ENCODE measurements around the gene PRSS22. TPM values are rescaled to one million over a fixed set of nuclear protein-coding genes. Genes with fewer than 3 reads are reported as not detected.

PRSS22 gene
- total RNA-seq, 1 donor = not detected

DNA sequence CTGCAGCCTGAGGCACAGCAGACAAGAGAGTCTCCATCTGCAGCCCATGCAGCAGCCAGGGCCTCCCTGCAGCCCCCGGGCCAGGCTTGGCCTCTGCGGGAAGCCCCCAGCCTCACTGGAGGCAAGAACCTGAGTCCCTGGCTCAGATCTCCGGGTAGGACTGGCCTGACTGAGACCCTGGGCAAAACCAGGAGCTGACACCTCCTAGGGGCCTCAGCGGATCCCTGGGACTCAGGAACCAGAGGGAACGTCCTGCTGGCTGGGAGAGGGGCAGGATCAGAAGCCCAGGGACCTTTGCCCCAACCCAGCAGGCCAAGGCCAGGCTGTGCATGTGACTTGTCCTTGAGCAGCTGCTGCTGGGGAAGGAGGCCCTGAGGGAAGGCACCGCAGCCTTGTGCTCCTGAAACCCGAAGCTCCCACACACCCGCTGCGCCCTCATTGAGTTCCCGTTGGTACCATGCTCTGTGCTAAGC is 42.6 kb downstream of the PRSS22 start:
- TF ChIP-seq CTCF (IDR thresholded peaks at IDR 0.05; ENCODE audit: insufficient read depth, low read length) = no peak
- DNase-seq (ENCODE audit: low read depth) = no peak

DNA sequence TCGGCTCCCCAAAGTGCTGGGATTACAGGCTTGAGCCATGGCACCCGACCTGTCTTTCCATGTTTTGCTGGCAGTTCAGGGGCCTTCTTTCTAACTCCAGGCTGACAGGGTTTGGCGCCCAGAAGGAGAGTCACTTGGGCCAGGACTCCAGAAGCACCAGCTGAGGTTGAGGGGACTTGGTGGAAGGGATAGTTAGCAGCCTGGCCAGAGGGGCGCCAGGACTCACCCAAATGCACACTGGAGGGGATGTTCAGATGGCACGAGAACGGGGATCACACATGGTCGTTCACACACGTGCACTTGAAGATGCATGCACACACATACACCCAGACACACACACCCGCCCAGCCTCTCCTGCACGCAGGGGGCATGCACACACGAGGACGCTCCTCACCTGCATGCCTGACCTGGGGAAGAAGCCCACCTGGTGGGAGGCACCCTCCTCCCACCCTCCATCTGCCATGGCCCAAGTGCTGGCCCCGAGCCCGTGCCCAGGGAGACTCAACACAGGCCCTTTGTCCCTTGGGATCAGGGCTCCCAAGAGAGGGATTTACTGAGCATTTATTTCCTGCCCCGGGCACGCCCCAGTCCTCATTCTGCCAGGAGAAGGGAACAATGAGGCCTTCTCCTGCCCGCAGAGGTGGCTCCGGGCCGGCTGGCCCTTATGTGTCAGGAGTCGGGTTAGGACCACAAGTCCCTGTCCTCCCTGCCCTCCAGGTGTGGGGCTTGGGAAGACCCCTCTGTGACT is 43.2 kb downstream of the PRSS22 start:
- H3K4me3 ChIP-seq (ENCODE audit: low read depth, low read length) = no peak overlapping the region
- no peak for TF ChIP-seq CTCF (IDR thresholded peaks at IDR 0.05; ENCODE audit: insufficient read depth, low read length)
- no peak for DNase-seq (ENCODE audit: low read depth)

More for the DNA sequence above, 42.6 kb downstream of the PRSS22 start:
- H3K4me3 ChIP-seq (ENCODE audit: low read depth, low read length) = no peak overlapping the region

DNA sequence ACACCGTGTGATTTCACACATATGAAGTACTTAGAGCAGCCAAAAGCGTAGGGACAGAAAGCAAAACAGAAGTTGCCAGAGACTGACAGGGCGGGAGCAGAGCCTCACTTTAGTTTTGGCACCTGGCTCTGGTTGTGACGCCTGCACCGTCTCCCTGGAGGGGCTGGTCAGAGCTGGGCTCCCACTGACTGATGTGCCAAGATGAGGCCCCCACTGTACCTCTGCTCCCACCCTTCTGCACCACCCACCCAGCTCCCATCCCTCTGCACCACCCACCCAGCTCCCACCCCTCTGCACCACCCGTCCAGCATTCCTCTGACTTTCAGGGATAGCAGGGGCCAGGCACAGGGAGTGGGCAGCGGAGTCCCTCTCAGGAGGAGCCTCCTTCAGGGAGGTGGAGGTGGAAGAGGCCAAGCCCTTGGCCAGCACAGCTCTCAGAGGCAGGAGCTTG is 44.2 kb downstream of the PRSS22 start:
- no peak for DNase-seq (ENCODE audit: low read depth)
- no peak overlapping the region for H3K4me3 ChIP-seq (ENCODE audit: low read depth, low read length)

DNA sequence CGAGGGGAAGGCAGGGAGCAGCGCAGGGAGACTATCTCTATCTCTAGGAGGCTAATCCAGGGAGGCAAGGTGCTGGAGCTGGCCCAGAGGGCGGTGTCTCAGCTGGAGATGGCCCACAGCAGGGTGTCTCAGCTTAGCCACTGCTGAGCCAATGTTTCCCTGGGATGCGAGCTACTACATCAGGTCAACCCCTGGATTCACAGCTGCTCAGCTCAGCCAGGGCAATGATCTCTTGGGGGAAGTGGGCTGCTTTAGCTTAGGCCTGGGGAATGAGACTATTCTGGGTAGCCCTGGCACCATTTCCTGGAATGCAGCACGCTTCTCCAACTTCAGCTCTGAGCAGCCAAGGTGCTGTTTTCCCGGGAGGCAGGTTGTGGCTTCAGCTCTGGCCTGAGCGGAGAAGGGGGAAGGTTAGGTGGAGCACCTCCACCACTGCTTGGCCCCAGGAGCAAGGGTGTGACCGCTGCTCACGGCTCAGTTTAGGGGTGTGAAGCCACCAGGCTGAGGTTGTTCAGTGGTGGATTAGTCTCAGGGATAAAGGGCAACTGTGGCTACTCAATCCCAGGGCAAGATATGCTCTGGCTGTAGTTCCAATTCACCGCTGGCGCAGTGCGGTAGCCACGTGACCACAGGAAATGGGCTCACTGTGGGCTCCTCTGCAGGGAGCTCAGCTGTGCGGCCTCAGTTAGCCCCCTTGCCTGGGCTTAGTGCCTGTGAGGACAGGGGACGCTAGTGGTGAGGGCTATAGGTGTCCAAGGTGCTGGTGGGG is 46.1 kb downstream of the PRSS22 start:
- no peak for TF ChIP-seq CTCF (IDR thresholded peaks at IDR 0.05; ENCODE audit: insufficient read depth, low read length)
- no peak for DNase-seq (ENCODE audit: low read depth)

More for the DNA sequence above, 44.2 kb downstream of the PRSS22 start:
- no peak for TF ChIP-seq CTCF (IDR thresholded peaks at IDR 0.05; ENCODE audit: insufficient read depth, low read length)

GRCh38 chr16:2810651-2811050 is 47.3 kb downstream of the PRSS22 start:
- no peak overlapping the region for H3K4me3 ChIP-seq (ENCODE audit: low read depth, low read length)
- TF ChIP-seq CTCF (IDR thresholded peaks at IDR 0.05; ENCODE audit: insufficient read depth, low read length) = no peak
- DNase-seq (ENCODE audit: low read depth) = no peak

More for the DNA sequence above, 46.1 kb downstream of the PRSS22 start:
- H3K4me3 ChIP-seq (ENCODE audit: low read depth, low read length) = no peak overlapping the region

GRCh38 chr16:2809149-2809760 is 48.7 kb downstream of the PRSS22 start:
- H3K4me3 ChIP-seq (ENCODE audit: low read depth, low read length) = no peak overlapping the region
- no peak for TF ChIP-seq CTCF (IDR thresholded peaks at IDR 0.05; ENCODE audit: insufficient read depth, low read length)
- no peak for DNase-seq (ENCODE audit: low read depth)
